PC-3 (cell line): Measurements from ENCODE around the gene SP8. TPM values are rescaled to one million over a fixed set of nuclear protein-coding genes. Genes with fewer than 3 reads are reported as not detected.

Experiments
- ATAC-seq: fragments of 200-7000 bp; cut with Tn5 transposase; 2 replicates; pipeline ENCODE4 v1.9.1; 2020; ENCODE audit warnings: mild to moderate bottlenecking, moderate library complexity
- BruUV-seq: library from RNA; stranded (reverse); fragments of 400-500 nt; replicated peaks from 2 replicates; lab custom pipeline; 2021; lab: Mats Ljungman, UMichigan
- CTCF ChIA-PET: fragments of 300-600 bp; sonication (Branson Sonifier 250); formaldehyde crosslinking; loops from one replicate; lab custom pipeline; 2022; ENCODE audit warnings: antibody characterized with exemption; lab: Charles Lee
- POLR2A ChIA-PET: fragments of 300-600 bp; sonication (Branson Sonifier 250); formaldehyde crosslinking; loops from one replicate; lab custom pipeline; 2022; ENCODE audit warnings: antibody characterized with exemption; ENCODE audit not compliant: unreplicated experiment; lab: Charles Lee
- DNase-seq: peaks from one replicate; pipeline ENCODE4 v3.0.0-alpha.2; 2015
- H2AFZ ChIP-seq: fragments of 300-600 bp; sonication (generic); 2 replicates; pipeline ENCODE4 v1.6.0; 2016; ENCODE audit warnings: antibody characterized with exemption, low read length
- H3F3A ChIP-seq: fragments of 300-600 bp; sonication (generic); one replicate; pipeline ENCODE4 v1.6.0; 2017; ENCODE audit warnings: antibody characterized with exemption, low read length, control low read depth, mild to moderate bottlenecking; ENCODE audit not compliant: unreplicated experiment
- H3K27ac ChIP-seq: fragments of 300-600 bp; sonication (generic); 2 replicates; pipeline ENCODE4 v1.5.1; 2016; ENCODE audit warnings: mild to moderate bottlenecking, low read length
- H3K27me3 ChIP-seq: fragments of 300-600 bp; sonication (generic); 2 replicates; pipeline ENCODE4 v1.6.1; 2016; ENCODE audit warnings: low read length, mixed read lengths
- H3K36me3 ChIP-seq: fragments of 300-600 bp; sonication (generic); 2 replicates; pipeline ENCODE4 v1.6.1; 2016; ENCODE audit warnings: low read depth, mixed run types, low read length, mixed read lengths
- H3K4me1 ChIP-seq: fragments of 300-600 bp; sonication (generic); 2 replicates; pipeline ENCODE4 v1.5.1; 2016; ENCODE audit warnings: low read length; ENCODE audit not compliant: insufficient read depth
- H3K4me2 ChIP-seq: fragments of 300-600 bp; sonication (generic); 2 replicates; pipeline ENCODE4 v1.6.0; 2016; ENCODE audit warnings: low read length
- H3K4me3 ChIP-seq: fragments of 300-600 bp; sonication (generic); 2 replicates; pipeline ENCODE4 v1.5.1; 2016; ENCODE audit warnings: mild to moderate bottlenecking, low read length, mixed read lengths
- H3K79me2 ChIP-seq: fragments of 300-600 bp; sonication (generic); 2 replicates; pipeline ENCODE4 v1.6.1; 2017; ENCODE audit warnings: low read length, mixed read lengths
- H3K9ac ChIP-seq: fragments of 300-600 bp; sonication (generic); 2 replicates; pipeline ENCODE4 v1.6.0; 2016; ENCODE audit warnings: mild to moderate bottlenecking, low read length
- H3K9me2 ChIP-seq: fragments of 300-600 bp; sonication (generic); replicated peaks from 2 replicates; pipeline ENCODE4 v1.6.1; 2016; ENCODE audit warnings: mixed run types, low read length, mixed read lengths
- H3K9me3 ChIP-seq: fragments of 300-600 bp; sonication (generic); 2 replicates; pipeline ENCODE4 v1.6.1; 2016; ENCODE audit warnings: low read length, mixed read lengths
- H4K20me1 ChIP-seq: fragments of 300-600 bp; sonication (generic); 2 replicates; pipeline ENCODE4 v1.6.1; 2016; ENCODE audit warnings: low read length, mixed read lengths
- CTCF ChIP-seq: fragments of 300-600 bp; sonication (generic); conservative IDR thresholded peaks from 2 replicates; pipeline ENCODE4 v1.5.1; 2017; ENCODE audit warnings: antibody characterized with exemption, low read depth, mild to moderate bottlenecking, low read length
- EZH2 ChIP-seq: fragments of 300-600 bp; sonication (generic); IDR thresholded peaks from one replicate; pipeline ENCODE4 v1.6.1; 2017; ENCODE audit warnings: antibody characterized with exemption, mild to moderate bottlenecking, low read length; ENCODE audit not compliant: unreplicated experiment
- EZH2phosphoT487 ChIP-seq: fragments of 300-600 bp; sonication (generic); IDR thresholded peaks from 2 replicates; pipeline ENCODE4 v1.6.1; 2018; ENCODE audit warnings: mild to moderate bottlenecking, antibody characterized with exemption, low read length, borderline replicate concordance
- intact Hi-C: fragments of 100-400 bp; cut with micrococcal nuclease; formaldehyde crosslinking; loops from 2 replicates; pipeline ENCODE4 v1.9.0; 2023
- total RNA-seq: library from RNA; depleted of rRNA; stranded (reverse); fragments of >200 nt; gene quantifications from 2 replicates; pipeline ENCODE4 v1.2.3, GENCODE V29; 2014

The SP8 gene
- total RNA-seq, 1 experiment from 2014 or later, result not detected

- Histone ChIP-seq H3K4me3 (no peak overlapping the region), H3K27ac (no peak overlapping the region), H3K9ac (no peak overlapping the region), H3K4me2 (no peak overlapping the region), H3K36me3 (no peaks in the 10 kb centered on the region), H3F3A (no peaks in the 10 kb centered on the region), H2AFZ (no peak overlapping the region), H3K9me3 (no peaks in the 10 kb centered on the region), H3K27me3 (peaks cover 49% of the 10 kb centered on the region), H3K9me2 (no peaks in the 10 kb centered on the region), H3K79me2 (no peaks in the 10 kb centered on the region), H3K4me1 (no peaks in the 10 kb centered on the region), H4K20me1 (no peaks in the 10 kb centered on the region)
- BruUV-seq, result no TSS peak
- peak; percentile 9 for DNase-seq
- TF ChIP-seq EZH2, result no peak
- intact Hi-C loops, result no loop called here
- POLR2A ChIA-PET, result no interaction called here
- no peak for ATAC-seq
- CTCF ChIA-PET, result no interaction called here
These were observed 36.8 kb downstream of the SP8 start for GRCh38 chr7:20749906-20750305.

GRCh38 chr7:20748853-20749252, 37.8 kb downstream of the SP8 start:
- CTCF ChIA-PET, result no interaction called here
- Histone ChIP-seq H3K4me2 (no peak overlapping the region), H3K79me2 (no peaks in the 10 kb centered on the region), H3K9me2 (no peaks in the 10 kb centered on the region), H3K9me3 (no peaks in the 10 kb centered on the region), H3K9ac (no peak overlapping the region), H3K4me1 (no peaks in the 10 kb centered on the region), H3K27me3 (peaks cover 41% of the 10 kb centered on the region), H4K20me1 (no peaks in the 10 kb centered on the region), H3F3A (no peaks in the 10 kb centered on the region), H2AFZ (no peak overlapping the region), H3K4me3 (no peak overlapping the region), H3K27ac (no peak overlapping the region), H3K36me3 (no peaks in the 10 kb centered on the region)
- POLR2A ChIA-PET, result no interaction called here
- TF ChIP-seq EZH2, result no peak
- no TSS peak for BruUV-seq
- intact Hi-C loops, result no loop called here
- DNase-seq, result no peak
- no peak for ATAC-seq

- TF ChIP-seq CTCF (no peak), EZH2 (no peak), EZH2phosphoT487 (no peak)
- no peak overlapping the region for H3K27ac ChIP-seq
- no peaks in the 10 kb centered on the region for H3F3A ChIP-seq
- peaks cover 38% of the 10 kb centered on the region for H3K27me3 ChIP-seq
- CTCF ChIA-PET, result no interaction called here
- no TSS peak for BruUV-seq
- no peaks in the 10 kb centered on the region for H4K20me1 ChIP-seq
- ATAC-seq (no peak), DNase-seq (no peak)
- H3K79me2 ChIP-seq, result no peaks in the 10 kb centered on the region
- H3K4me1 ChIP-seq, result no peaks in the 10 kb centered on the region
- H3K9me3 ChIP-seq, result no peaks in the 10 kb centered on the region
- H3K9me2 ChIP-seq, result no peaks in the 10 kb centered on the region
- H3K36me3 ChIP-seq, result no peaks in the 10 kb centered on the region
- no peak overlapping the region for H3K4me2 ChIP-seq
- H2AFZ ChIP-seq, result no peak overlapping the region
- H3K9ac ChIP-seq, result no peak overlapping the region
- intact Hi-C loops, result no loop called here
- H3K4me3 ChIP-seq, result no peak overlapping the region
- POLR2A ChIA-PET, result no interaction called here
These were observed 39.7 kb downstream of the SP8 start for GRCh38 chr7:20747001-20747400.

GRCh38 chr7:20745702-20746101, 41.0 kb downstream of the SP8 start:
- Histone ChIP-seq H2AFZ (no peak overlapping the region), H3K36me3 (no peaks in the 10 kb centered on the region), H4K20me1 (no peaks in the 10 kb centered on the region), H3K9me3 (no peaks in the 10 kb centered on the region), H3K4me3 (no peak overlapping the region), H3F3A (no peaks in the 10 kb centered on the region), H3K4me2 (no peak overlapping the region), H3K9me2 (no peaks in the 10 kb centered on the region), H3K4me1 (no peaks in the 10 kb centered on the region), H3K79me2 (no peaks in the 10 kb centered on the region), H3K27me3 (peaks cover 32% of the 10 kb centered on the region), H3K9ac (no peak overlapping the region), H3K27ac (no peak overlapping the region)
- ChIA-PET CTCF (no interaction called here), POLR2A (no interaction called here)
- no TSS peak for BruUV-seq
- no peak for ATAC-seq
- intact Hi-C loops, result no loop called here
- TF ChIP-seq EZH2 (no peak), EZH2phosphoT487 (no peak), CTCF (no peak)
- no peak for DNase-seq
